ENCODE measurements around the gene AFDN. TPM values are rescaled to one million over a fixed set of nuclear protein-coding genes. Genes with fewer than 3 reads are reported as not detected.

Gene AFDN
- total and polyA plus RNA-seq, 2 experiments from 2014 or later = 66.9 to 200 TPM

DNA sequence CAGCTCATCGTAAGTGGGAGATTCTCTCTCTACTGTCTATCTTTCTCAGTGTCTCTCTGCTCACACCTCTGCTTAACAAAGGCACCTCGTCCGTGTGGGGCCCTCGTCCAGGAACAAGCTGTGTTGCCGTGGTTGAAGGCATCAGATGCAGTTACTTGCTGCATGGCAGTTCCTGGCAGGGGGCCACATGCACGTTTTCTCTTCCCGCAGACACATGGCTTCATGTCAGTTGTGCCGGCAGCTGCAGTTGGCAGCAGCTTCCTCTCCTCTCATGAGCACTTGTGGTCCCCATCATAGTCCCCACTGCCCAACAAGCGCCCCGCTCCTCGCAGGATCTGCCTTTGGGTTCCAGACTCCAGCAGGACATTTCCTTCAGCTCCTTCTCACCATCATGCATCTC lies 7.1 kb upstream of the AFDN start:
- TF ChIP-seq, protein P1, sequence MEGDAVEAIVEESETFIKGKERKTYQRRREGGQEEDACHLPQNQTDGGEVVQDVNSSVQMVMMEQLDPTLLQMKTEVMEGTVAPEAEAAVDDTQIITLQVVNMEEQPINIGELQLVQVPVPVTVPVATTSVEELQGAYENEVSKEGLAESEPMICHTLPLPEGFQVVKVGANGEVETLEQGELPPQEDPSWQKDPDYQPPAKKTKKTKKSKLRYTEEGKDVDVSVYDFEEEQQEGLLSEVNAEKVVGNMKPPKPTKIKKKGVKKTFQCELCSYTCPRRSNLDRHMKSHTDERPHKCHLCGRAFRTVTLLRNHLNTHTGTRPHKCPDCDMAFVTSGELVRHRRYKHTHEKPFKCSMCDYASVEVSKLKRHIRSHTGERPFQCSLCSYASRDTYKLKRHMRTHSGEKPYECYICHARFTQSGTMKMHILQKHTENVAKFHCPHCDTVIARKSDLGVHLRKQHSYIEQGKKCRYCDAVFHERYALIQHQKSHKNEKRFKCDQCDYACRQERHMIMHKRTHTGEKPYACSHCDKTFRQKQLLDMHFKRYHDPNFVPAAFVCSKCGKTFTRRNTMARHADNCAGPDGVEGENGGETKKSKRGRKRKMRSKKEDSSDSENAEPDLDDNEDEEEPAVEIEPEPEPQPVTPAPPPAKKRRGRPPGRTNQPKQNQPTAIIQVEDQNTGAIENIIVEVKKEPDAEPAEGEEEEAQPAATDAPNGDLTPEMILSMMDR (conservative IDR thresholded peaks at IDR 0.05; ENCODE audit: low read depth in 2 of 2) = no peak
- TF ChIP-seq, protein P2, sequence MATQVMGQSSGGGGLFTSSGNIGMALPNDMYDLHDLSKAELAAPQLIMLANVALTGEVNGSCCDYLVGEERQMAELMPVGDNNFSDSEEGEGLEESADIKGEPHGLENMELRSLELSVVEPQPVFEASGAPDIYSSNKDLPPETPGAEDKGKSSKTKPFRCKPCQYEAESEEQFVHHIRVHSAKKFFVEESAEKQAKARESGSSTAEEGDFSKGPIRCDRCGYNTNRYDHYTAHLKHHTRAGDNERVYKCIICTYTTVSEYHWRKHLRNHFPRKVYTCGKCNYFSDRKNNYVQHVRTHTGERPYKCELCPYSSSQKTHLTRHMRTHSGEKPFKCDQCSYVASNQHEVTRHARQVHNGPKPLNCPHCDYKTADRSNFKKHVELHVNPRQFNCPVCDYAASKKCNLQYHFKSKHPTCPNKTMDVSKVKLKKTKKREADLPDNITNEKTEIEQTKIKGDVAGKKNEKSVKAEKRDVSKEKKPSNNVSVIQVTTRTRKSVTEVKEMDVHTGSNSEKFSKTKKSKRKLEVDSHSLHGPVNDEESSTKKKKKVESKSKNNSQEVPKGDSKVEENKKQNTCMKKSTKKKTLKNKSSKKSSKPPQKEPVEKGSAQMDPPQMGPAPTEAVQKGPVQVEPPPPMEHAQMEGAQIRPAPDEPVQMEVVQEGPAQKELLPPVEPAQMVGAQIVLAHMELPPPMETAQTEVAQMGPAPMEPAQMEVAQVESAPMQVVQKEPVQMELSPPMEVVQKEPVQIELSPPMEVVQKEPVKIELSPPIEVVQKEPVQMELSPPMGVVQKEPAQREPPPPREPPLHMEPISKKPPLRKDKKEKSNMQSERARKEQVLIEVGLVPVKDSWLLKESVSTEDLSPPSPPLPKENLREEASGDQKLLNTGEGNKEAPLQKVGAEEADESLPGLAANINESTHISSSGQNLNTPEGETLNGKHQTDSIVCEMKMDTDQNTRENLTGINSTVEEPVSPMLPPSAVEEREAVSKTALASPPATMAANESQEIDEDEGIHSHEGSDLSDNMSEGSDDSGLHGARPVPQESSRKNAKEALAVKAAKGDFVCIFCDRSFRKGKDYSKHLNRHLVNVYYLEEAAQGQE (IDR thresholded peaks at IDR 0.05; ENCODE audit: unreplicated experiment) = no peak
- TF ChIP-seq POLR2AphosphoS5 (IDR thresholded peaks at IDR 0.05; ENCODE audit: low read depth) (no peak), JUNB (IDR thresholded peaks at IDR 0.05; ENCODE audit: unreplicated experiment) (no peak), EZH2phosphoT487 (IDR thresholded peaks at IDR 0.05; ENCODE audit: unreplicated experiment) (no peak), STAT1 (IDR thresholded peaks at IDR 0.05; ENCODE audit: unreplicated experiment) (no peak), ZNF331 (CRISPR knock-in tag; IDR thresholded peaks at IDR 0.05; ENCODE audit: low read depth) (no peak), CREB1 (CRISPR knock-in tag; IDR thresholded peaks at IDR 0.05; ENCODE audit: low read depth) (no peak), NANOG (IDR thresholded peaks at IDR 0.05; ENCODE audit: borderline replicate concordance) (no peak), ZNF114 (CRISPR knock-in tag; IDR thresholded peaks at IDR 0.05) (no peak), EZH2 (IDR thresholded peaks at IDR 0.05; ENCODE audit: low read depth, unreplicated experiment) (no peak)
- TF ChIP-seq, protein P3, sequence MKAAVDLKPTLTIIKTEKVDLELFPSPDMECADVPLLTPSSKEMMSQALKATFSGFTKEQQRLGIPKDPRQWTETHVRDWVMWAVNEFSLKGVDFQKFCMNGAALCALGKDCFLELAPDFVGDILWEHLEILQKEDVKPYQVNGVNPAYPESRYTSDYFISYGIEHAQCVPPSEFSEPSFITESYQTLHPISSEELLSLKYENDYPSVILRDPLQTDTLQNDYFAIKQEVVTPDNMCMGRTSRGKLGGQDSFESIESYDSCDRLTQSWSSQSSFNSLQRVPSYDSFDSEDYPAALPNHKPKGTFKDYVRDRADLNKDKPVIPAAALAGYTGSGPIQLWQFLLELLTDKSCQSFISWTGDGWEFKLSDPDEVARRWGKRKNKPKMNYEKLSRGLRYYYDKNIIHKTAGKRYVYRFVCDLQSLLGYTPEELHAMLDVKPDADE (IDR thresholded peaks at IDR 0.05) = no peak
- TF ChIP-seq, protein P4, sequence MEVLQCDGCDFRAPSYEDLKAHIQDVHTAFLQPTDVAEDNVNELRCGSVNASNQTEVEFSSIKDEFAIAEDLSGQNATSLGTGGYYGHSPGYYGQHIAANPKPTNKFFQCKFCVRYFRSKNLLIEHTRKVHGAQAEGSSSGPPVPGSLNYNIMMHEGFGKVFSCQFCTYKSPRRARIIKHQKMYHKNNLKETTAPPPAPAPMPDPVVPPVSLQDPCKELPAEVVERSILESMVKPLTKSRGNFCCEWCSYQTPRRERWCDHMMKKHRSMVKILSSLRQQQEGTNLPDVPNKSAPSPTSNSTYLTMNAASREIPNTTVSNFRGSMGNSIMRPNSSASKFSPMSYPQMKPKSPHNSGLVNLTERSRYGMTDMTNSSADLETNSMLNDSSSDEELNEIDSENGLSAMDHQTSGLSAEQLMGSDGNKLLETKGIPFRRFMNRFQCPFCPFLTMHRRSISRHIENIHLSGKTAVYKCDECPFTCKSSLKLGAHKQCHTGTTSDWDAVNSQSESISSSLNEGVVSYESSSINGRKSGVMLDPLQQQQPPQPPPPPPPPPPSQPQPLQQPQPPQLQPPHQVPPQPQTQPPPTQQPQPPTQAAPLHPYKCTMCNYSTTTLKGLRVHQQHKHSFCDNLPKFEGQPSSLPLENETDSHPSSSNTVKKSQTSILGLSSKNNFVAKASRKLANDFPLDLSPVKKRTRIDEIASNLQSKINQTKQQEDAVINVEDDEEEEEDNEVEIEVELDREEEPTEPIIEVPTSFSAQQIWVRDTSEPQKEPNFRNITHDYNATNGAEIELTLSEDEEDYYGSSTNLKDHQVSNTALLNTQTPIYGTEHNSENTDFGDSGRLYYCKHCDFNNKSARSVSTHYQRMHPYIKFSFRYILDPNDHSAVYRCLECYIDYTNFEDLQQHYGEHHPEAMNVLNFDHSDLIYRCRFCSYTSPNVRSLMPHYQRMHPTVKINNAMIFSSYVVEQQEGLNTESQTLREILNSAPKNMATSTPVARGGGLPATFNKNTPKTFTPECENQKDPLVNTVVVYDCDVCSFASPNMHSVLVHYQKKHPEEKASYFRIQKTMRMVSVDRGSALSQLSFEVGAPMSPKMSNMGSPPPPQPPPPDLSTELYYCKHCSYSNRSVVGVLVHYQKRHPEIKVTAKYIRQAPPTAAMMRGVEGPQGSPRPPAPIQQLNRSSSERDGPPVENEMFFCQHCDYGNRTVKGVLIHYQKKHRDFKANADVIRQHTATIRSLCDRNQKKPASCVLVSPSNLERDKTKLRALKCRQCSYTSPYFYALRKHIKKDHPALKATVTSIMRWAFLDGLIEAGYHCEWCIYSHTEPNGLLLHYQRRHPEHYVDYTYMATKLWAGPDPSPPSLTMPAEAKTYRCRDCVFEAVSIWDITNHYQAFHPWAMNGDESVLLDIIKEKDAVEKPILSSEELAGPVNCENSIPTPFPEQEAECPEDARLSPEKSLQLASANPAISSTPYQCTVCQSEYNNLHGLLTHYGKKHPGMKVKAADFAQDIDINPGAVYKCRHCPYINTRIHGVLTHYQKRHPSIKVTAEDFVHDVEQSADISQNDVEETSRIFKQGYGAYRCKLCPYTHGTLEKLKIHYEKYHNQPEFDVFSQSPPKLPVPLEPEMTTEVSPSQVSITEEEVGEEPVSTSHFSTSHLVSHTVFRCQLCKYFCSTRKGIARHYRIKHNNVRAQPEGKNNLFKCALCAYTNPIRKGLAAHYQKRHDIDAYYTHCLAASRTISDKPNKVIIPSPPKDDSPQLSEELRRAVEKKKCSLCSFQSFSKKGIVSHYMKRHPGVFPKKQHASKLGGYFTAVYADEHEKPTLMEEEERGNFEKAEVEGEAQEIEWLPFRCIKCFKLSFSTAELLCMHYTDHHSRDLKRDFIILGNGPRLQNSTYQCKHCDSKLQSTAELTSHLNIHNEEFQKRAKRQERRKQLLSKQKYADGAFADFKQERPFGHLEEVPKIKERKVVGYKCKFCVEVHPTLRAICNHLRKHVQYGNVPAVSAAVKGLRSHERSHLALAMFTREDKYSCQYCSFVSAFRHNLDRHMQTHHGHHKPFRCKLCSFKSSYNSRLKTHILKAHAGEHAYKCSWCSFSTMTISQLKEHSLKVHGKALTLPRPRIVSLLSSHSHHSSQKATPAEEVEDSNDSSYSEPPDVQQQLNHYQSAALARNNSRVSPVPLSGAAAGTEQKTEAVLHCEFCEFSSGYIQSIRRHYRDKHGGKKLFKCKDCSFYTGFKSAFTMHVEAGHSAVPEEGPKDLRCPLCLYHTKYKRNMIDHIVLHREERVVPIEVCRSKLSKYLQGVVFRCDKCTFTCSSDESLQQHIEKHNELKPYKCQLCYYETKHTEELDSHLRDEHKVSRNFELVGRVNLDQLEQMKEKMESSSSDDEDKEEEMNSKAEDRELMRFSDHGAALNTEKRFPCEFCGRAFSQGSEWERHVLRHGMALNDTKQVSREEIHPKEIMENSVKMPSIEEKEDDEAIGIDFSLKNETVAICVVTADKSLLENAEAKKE (CRISPR knock-in tag; IDR thresholded peaks at IDR 0.05) = no peak
- H3K4me2 ChIP-seq = no peak overlapping the region
- H2AFZ ChIP-seq = peak overlapping the region; percentile 34; the same call in 1 of the 2 replicates
- DNase-seq (ENCODE audit: low spot score) (no peak), ATAC-seq (no peak)
- peaks cover 37% of the 10 kb centered on the region for H3K4me1 Mint-ChIP-seq
- H3K27ac Mint-ChIP-seq = no peak overlapping the region
- H3K9me2 ChIP-seq (ENCODE audit: insufficient read depth) = no peaks in the 10 kb centered on the region
- H3K27me3 Mint-ChIP-seq (ENCODE audit: insufficient read depth, low read depth, poor library complexity) = peaks cover 3% of the 10 kb centered on the region
- H3K4me1 ChIP-seq (ENCODE audit: insufficient read depth) = peaks cover 34% of the 10 kb centered on the region
- no peaks in the 10 kb centered on the region for H3K9me3 Mint-ChIP-seq
- no peaks in the 10 kb centered on the region for H4K20me1 ChIP-seq (replicated peaks; ENCODE audit: insufficient read depth)
- H3K4me3 Mint-ChIP-seq = no peak overlapping the region
- H3K36me3 ChIP-seq (ENCODE audit: insufficient read depth) = no peaks in the 10 kb centered on the region
- H3K36me3 Mint-ChIP-seq (ENCODE audit: low read depth) = peaks cover 14% of the 10 kb centered on the region; the same call in 1 of the 3 replicates
- no peaks in the 10 kb centered on the region for H3K79me2 ChIP-seq (replicated peaks; ENCODE audit: insufficient read depth)
- H3K4me3 ChIP-seq = no peak overlapping the region
- no peaks in the 10 kb centered on the region for H3K27me3 ChIP-seq (ENCODE audit: insufficient read depth)
- H3K27ac ChIP-seq (ENCODE audit: low read depth) = no peak overlapping the region
- no peaks in the 10 kb centered on the region for H3F3A ChIP-seq (replicated peaks; ENCODE audit: low read depth)
